ENCODE data around the gene XPNPEP2.
A peak's percentile ranks its signal among the peaks of the same experiment; 100 is the strongest.

The XPNPEP2 gene

DNA sequence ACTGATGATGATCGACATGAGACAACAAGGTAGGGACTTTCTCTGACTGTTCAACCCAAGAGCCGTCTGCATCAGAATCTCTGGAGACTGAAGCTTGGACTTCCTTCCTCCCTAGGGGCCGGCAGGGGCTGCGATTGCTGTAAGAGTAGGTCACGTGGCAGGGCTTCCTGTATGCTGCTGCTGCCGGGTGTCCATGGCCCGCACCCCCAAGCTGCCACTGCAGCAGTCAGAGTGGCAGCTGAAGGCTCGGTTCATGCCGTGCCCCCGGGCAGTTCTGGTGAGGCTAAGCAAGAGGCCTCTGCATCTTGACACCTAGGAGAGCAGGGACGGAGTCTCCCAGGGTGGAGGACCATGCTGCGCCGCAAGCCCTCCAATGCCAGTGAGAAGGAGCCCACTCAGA, 41.0 kb downstream of the XPNPEP2 start, which contains the start of gene SASH3:
Gene SASH3, plus strand, starts transcription at position 203 of the 400 bp plus-strand sequence. Its CDS starts 149 bp downstream, at position 352.
- H2AK5ac ChIP-seq (ENCODE audit: low read length), result no peak within 1 kb of the TSS
- H2AFZ ChIP-seq (ENCODE audit: insufficient read depth, low read length, poor library complexity), result no peak within 1 kb of the TSS
- H3K79me2 ChIP-seq (ENCODE audit: control insufficient read depth, insufficient read depth, low read length, poor library complexity), result no peaks in the 10 kb centered on the region
- H3K4ac ChIP-seq (ENCODE audit: low read depth, low read length), result no peak within 1 kb of the TSS
- H3K14ac ChIP-seq (ENCODE audit: low read length), result no peak within 1 kb of the TSS
- no peak within 1 kb of the TSS for H2BK120ac ChIP-seq (ENCODE audit: insufficient read depth, low read length, poor library complexity)
- WGBS (ENCODE audit: extremely low coverage, insufficient coverage, insufficient read length), result no CpG with 5 or more reads among the region's 13 CpGs
- no peak within 1 kb of the TSS for H3K4me3 ChIP-seq (ENCODE audit: low read depth, low read length)
- no peak within 1 kb of the TSS for H3K23ac ChIP-seq (ENCODE audit: low read length)
- H3K9ac ChIP-seq (ENCODE audit: low read length), result no peak within 1 kb of the TSS
- no peaks in the 10 kb centered on the region for H3K9me3 ChIP-seq (ENCODE audit: insufficient read depth, low read depth, low read length)
- no peak within 1 kb of the TSS for H2BK12ac ChIP-seq (ENCODE audit: low read length)
- no peak within 1 kb of the TSS for H3K18ac ChIP-seq (ENCODE audit: low read length)
- no peak within 1 kb of the TSS for H3K4me2 ChIP-seq (ENCODE audit: low read length)
- no peak within 1 kb of the TSS for H4K8ac ChIP-seq (ENCODE audit: low read depth, low read length)
- no peaks in the 10 kb centered on the region for H3K27me3 ChIP-seq (ENCODE audit: insufficient read depth, low read length)
- H3K79me1 ChIP-seq (ENCODE audit: low read length), result peaks cover 4% of the 10 kb centered on the region
- H4K91ac ChIP-seq (ENCODE audit: low read depth, low read length), result no peak within 1 kb of the TSS
- no peak within 1 kb of the TSS for H3K27ac ChIP-seq (ENCODE audit: low read depth, low read length)
- H4K12ac ChIP-seq (ENCODE audit: low read depth, low read length), result no peak within 1 kb of the TSS
- peak in 1 of 2 donors; percentile 7 for DNase-seq
- peaks cover 4 to 6% of the 10 kb centered on the region in 2 experiments for H3K4me1 ChIP-seq (ENCODE audit: control insufficient read depth in 1 of 2, insufficient read depth in 2 of 2, low read length in 2 of 2)
- H3K36me3 ChIP-seq (ENCODE audit: control insufficient read depth in 1 of 2, insufficient read depth in 2 of 2, low read length in 2 of 2), result no peaks in the 10 kb centered on the region
- H2BK5ac ChIP-seq (ENCODE audit: low read depth, low read length, poor library complexity), result no peak within 1 kb of the TSS

DNA sequence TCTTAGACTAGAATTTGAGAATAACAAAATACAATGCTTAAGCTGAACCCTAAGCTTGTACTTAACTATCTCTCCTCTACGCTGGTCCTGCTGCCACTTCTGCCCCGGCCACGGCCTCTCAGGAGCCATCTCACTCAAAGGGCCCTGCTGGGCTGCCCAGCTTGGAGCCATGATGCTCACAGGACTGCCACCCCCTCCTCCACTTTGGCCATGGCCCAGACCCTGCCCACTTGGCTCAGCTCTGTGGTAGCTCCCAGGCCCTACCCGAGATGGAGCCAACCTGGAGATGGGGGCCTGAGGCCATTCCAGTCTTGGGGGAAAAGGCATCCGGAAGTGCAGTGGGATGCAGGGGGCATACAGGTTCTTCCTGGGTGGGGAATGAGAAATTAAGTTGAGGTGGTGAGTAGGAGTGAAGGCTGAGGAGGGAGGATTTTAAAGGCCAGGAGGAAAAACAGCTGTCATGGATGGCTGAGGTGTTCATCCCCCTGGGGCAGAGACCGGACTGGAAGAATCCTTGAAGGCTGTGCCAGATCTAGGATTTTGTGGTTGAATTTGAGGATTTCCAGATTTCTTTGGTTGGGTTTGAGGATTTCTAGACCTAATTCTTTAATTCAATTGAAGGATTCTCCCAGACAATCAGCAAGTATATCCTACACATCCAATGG, 41.8 kb downstream of the XPNPEP2 start:
- H3K4me2 ChIP-seq (ENCODE audit: low read length), result no peak overlapping the region
- WGBS (ENCODE audit: extremely low coverage, insufficient coverage, insufficient read length), result no CpG with 5 or more reads among the region's 6 CpGs
- H2AK5ac ChIP-seq (ENCODE audit: low read length), result no peak overlapping the region
- H3K9me3 ChIP-seq (ENCODE audit: insufficient read depth, low read depth, low read length), result no peaks in the 10 kb centered on the region
- no peak overlapping the region for H4K12ac ChIP-seq (ENCODE audit: low read depth, low read length)
- no peak overlapping the region for H2BK5ac ChIP-seq (ENCODE audit: low read depth, low read length, poor library complexity)
- no peaks in the 10 kb centered on the region for H3K36me3 ChIP-seq (ENCODE audit: control insufficient read depth in 1 of 2, insufficient read depth in 2 of 2, low read length in 2 of 2)
- H3K27me3 ChIP-seq (ENCODE audit: insufficient read depth, low read length), result no peaks in the 10 kb centered on the region
- H3K79me2 ChIP-seq (ENCODE audit: control insufficient read depth, insufficient read depth, low read length, poor library complexity), result no peaks in the 10 kb centered on the region
- H3K4me3 ChIP-seq (ENCODE audit: low read depth, low read length), result no peak overlapping the region
- H2BK120ac ChIP-seq (ENCODE audit: insufficient read depth, low read length, poor library complexity), result no peak overlapping the region
- no peak for DNase-seq
- H4K91ac ChIP-seq (ENCODE audit: low read depth, low read length), result no peak overlapping the region
- H3K23ac ChIP-seq (ENCODE audit: low read length), result no peak overlapping the region
- H3K4ac ChIP-seq (ENCODE audit: low read depth, low read length), result no peak overlapping the region
- no peak overlapping the region for H3K18ac ChIP-seq (ENCODE audit: low read length)
- no peak overlapping the region for H2AFZ ChIP-seq (ENCODE audit: insufficient read depth, low read length, poor library complexity)
- no peak overlapping the region for H2BK12ac ChIP-seq (ENCODE audit: low read length)
- H3K9ac ChIP-seq (ENCODE audit: low read length), result no peak overlapping the region
- peaks cover 4% of the 10 kb centered on the region for H3K79me1 ChIP-seq (ENCODE audit: low read length)
- H3K27ac ChIP-seq (ENCODE audit: low read depth, low read length), result no peak overlapping the region
- H3K4me1 ChIP-seq (ENCODE audit: control insufficient read depth in 1 of 2, insufficient read depth in 2 of 2, low read length in 2 of 2), result peaks cover 4 to 7% of the 10 kb centered on the region in 2 experiments
- H4K8ac ChIP-seq (ENCODE audit: low read depth, low read length), result no peak overlapping the region
- no peak overlapping the region for H3K14ac ChIP-seq (ENCODE audit: low read length)

DNA sequence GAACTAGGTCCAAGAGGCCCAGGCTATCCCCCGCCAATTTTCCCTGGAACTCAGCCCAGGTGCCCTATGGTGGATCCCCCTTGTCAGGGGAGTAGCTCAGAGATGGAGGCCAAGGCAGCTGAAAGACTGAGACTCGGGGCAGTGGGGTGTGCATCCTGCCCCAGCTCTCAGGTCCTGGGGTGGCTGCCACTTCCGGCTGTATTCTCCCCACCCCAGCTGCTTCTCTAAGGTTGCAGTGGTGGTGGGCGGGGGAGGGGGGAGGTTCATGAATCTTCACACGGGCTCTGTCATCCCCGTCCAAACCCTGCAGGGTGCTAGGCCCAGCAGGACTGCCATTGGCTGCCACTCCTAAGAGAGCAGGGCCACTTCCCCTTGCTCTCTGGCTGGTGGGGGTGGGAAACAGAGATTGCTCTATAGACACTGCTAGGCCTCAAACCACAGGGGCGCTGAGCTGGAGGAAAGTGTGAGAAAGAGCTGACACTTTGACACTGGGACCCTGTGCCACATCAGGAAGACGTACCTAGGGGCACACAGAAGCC, 42.4 kb downstream of the XPNPEP2 start:
- H2AFZ ChIP-seq (ENCODE audit: insufficient read depth, low read length, poor library complexity), result no peak overlapping the region
- WGBS (ENCODE audit: extremely low coverage, insufficient coverage, insufficient read length), result no CpG with 5 or more reads among the region's 8 CpGs
- H3K9me3 ChIP-seq (ENCODE audit: insufficient read depth, low read depth, low read length), result no peaks in the 10 kb centered on the region
- no peak overlapping the region for H3K23ac ChIP-seq (ENCODE audit: low read length)
- no peaks in the 10 kb centered on the region for H3K36me3 ChIP-seq (ENCODE audit: control insufficient read depth in 1 of 2, insufficient read depth in 2 of 2, low read length in 2 of 2)
- no peak overlapping the region for H4K91ac ChIP-seq (ENCODE audit: low read depth, low read length)
- H3K27me3 ChIP-seq (ENCODE audit: insufficient read depth, low read length), result no peaks in the 10 kb centered on the region
- no peak overlapping the region for H4K8ac ChIP-seq (ENCODE audit: low read depth, low read length)
- H3K79me1 ChIP-seq (ENCODE audit: low read length), result peaks cover 4% of the 10 kb centered on the region
- no peak overlapping the region for H3K4me2 ChIP-seq (ENCODE audit: low read length)
- no peak for DNase-seq
- H2BK12ac ChIP-seq (ENCODE audit: low read length), result no peak overlapping the region
- H3K9ac ChIP-seq (ENCODE audit: low read length), result no peak overlapping the region
- H3K79me2 ChIP-seq (ENCODE audit: control insufficient read depth, insufficient read depth, low read length, poor library complexity), result no peaks in the 10 kb centered on the region
- no peak overlapping the region for H3K4ac ChIP-seq (ENCODE audit: low read depth, low read length)
- H3K14ac ChIP-seq (ENCODE audit: low read length), result no peak overlapping the region
- H3K4me1 ChIP-seq (ENCODE audit: control insufficient read depth in 1 of 2, insufficient read depth in 2 of 2, low read length in 2 of 2), result peaks cover 8 to 14% of the 10 kb centered on the region in 2 experiments
- H3K4me3 ChIP-seq (ENCODE audit: low read depth, low read length), result no peak overlapping the region
- H2BK120ac ChIP-seq (ENCODE audit: insufficient read depth, low read length, poor library complexity), result no peak overlapping the region
- H2AK5ac ChIP-seq (ENCODE audit: low read length), result no peak overlapping the region
- no peak overlapping the region for H4K12ac ChIP-seq (ENCODE audit: low read depth, low read length)
- H2BK5ac ChIP-seq (ENCODE audit: low read depth, low read length, poor library complexity), result no peak overlapping the region
- no peak overlapping the region for H3K18ac ChIP-seq (ENCODE audit: low read length)
- H3K27ac ChIP-seq (ENCODE audit: low read depth, low read length), result no peak overlapping the region

DNA sequence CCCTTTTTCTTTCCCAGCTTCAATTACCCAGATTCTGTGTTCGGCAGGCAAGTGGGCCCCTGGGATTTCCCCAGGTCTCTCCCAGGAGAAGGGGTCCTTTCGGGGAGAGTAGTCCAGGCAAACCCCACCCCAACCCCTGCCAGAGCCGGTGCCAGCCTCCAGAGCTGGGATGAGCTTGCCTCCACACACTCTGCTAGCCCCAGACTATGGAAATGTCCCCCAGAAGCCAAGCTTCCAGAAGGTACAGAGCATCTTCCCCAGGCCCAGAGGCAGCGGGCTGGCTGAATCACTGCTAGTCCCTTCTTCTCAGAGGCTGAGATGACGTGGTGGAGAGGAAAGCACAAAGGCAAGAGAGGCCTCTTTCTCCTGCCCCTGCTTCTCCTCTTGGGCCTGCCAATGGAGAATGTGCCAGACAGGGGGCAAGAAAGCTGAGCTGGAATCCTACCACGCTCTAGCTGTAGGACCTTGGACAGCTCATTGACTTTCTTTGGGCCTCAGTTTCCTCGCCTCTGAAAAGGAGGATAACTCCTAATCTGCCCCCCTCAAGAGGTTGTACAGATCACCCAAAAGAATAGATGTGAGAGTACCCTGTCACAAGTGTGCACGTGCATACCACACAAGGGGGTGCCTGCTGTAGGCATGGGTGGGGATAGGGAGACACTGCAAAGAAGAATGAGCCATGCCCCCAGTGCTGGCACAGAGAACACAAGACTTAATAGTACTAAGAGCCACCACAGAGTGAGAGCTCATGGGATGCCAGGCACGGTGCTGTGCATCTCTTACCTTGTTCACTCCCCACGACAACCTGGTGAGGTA, 43.1 kb downstream of the XPNPEP2 start:
- H3K4me2 ChIP-seq (ENCODE audit: low read length), result no peak overlapping the region
- H3K9ac ChIP-seq (ENCODE audit: low read length), result no peak overlapping the region
- H3K4me3 ChIP-seq (ENCODE audit: low read depth, low read length), result no peak overlapping the region
- no peak overlapping the region for H2AK5ac ChIP-seq (ENCODE audit: low read length)
- H2AFZ ChIP-seq (ENCODE audit: insufficient read depth, low read length, poor library complexity), result no peak overlapping the region
- H3K4me1 ChIP-seq (ENCODE audit: control insufficient read depth in 1 of 2, insufficient read depth in 2 of 2, low read length in 2 of 2), result peaks cover 11 to 18% of the 10 kb centered on the region in 2 experiments
- no peak overlapping the region for H3K18ac ChIP-seq (ENCODE audit: low read length)
- H3K36me3 ChIP-seq (ENCODE audit: control insufficient read depth in 1 of 2, insufficient read depth in 2 of 2, low read length in 2 of 2), result no peaks in the 10 kb centered on the region
- H4K8ac ChIP-seq (ENCODE audit: low read depth, low read length), result no peak overlapping the region
- H3K79me1 ChIP-seq (ENCODE audit: low read length), result peaks cover 4% of the 10 kb centered on the region
- no peak overlapping the region for H4K91ac ChIP-seq (ENCODE audit: low read depth, low read length)
- WGBS (ENCODE audit: extremely low coverage, insufficient coverage, insufficient read length), result no CpG with 5 or more reads among the region's 10 CpGs
- no peaks in the 10 kb centered on the region for H3K9me3 ChIP-seq (ENCODE audit: insufficient read depth, low read depth, low read length)
- no peak overlapping the region for H4K12ac ChIP-seq (ENCODE audit: low read depth, low read length)
- no peaks in the 10 kb centered on the region for H3K27me3 ChIP-seq (ENCODE audit: insufficient read depth, low read length)
- H2BK12ac ChIP-seq (ENCODE audit: low read length), result no peak overlapping the region
- no peak overlapping the region for H3K23ac ChIP-seq (ENCODE audit: low read length)
- no peak overlapping the region for H3K4ac ChIP-seq (ENCODE audit: low read depth, low read length)
- no peak overlapping the region for H3K27ac ChIP-seq (ENCODE audit: low read depth, low read length)
- H3K14ac ChIP-seq (ENCODE audit: low read length), result no peak overlapping the region
- H2BK120ac ChIP-seq (ENCODE audit: insufficient read depth, low read length, poor library complexity), result no peak overlapping the region
- DNase-seq, result no peak
- no peak overlapping the region for H2BK5ac ChIP-seq (ENCODE audit: low read depth, low read length, poor library complexity)
- no peaks in the 10 kb centered on the region for H3K79me2 ChIP-seq (ENCODE audit: control insufficient read depth, insufficient read depth, low read length, poor library complexity)

Measured in trophoblast cell (in vitro differentiated cells and primary cell).